BE2C (cell line): ENCODE results near the gene OPCML.

Source experiments
- DNase-seq: peaks from one replicate; pipeline ENCODE4 v3.0.0-alpha.2; 2020
- H3K27me3 ChIP-seq: fragments of 250-450 bp; sonication (Bioruptor Pico); 2 replicates; pipeline ENCODE4 v1.5.1; 2020; ENCODE audit warnings: mild to moderate bottlenecking
- H3K36me3 ChIP-seq: fragments of 250-450 bp; sonication (Bioruptor Pico); 2 replicates; pipeline ENCODE4 v1.5.1; 2020; ENCODE audit warnings: mild to moderate bottlenecking
- H3K4me1 ChIP-seq: fragments of 250-450 bp; sonication (Bioruptor Pico); 2 replicates; pipeline ENCODE4 v1.5.1; 2020
- H3K4me3 ChIP-seq: 2 replicates; pipeline ENCODE4 v1.5.1; 2011; ENCODE audit warnings: low read depth, low read length
- H3K9me3 ChIP-seq: fragments of 250-450 bp; sonication (Bioruptor Pico); 2 replicates; pipeline ENCODE4 v1.5.1; 2020
- TF ChIP-seq, protein P1 (sequence below): IDR thresholded peaks from 2 replicates; pipeline ENCODE4 v1.5.1; 2012; ENCODE audit warnings: mild to moderate bottlenecking, low read depth, low read length

The OPCML gene

DNA sequence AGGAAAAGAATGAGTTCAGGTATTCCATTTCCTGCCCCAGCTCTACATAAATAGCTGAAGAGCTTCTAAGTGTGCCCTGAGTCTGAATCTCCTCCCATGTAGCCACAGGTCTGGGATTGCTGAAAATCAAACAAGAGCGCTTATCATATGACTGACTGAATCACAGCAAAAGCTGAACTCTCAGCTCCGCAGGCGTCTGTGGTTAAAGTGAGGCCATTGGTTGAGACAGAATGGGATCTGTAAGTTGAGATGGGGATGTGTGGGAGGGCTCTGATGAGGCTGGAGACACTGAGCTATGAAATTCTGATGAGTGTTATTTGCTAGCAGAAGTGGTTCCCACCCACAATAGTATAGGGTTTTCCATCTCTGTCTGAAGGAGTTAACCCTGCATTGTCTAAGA lies 637.0 kb downstream of the OPCML start:
- DNase-seq, result no peak
- Histone ChIP-seq H3K9me3 (no peaks in the 10 kb centered on the region), H3K27me3 (no peaks in the 10 kb centered on the region), H3K36me3 (no peaks in the 10 kb centered on the region), H3K4me3 (no peak overlapping the region), H3K4me1 (no peaks in the 10 kb centered on the region)
- TF ChIP-seq, protein P1, sequence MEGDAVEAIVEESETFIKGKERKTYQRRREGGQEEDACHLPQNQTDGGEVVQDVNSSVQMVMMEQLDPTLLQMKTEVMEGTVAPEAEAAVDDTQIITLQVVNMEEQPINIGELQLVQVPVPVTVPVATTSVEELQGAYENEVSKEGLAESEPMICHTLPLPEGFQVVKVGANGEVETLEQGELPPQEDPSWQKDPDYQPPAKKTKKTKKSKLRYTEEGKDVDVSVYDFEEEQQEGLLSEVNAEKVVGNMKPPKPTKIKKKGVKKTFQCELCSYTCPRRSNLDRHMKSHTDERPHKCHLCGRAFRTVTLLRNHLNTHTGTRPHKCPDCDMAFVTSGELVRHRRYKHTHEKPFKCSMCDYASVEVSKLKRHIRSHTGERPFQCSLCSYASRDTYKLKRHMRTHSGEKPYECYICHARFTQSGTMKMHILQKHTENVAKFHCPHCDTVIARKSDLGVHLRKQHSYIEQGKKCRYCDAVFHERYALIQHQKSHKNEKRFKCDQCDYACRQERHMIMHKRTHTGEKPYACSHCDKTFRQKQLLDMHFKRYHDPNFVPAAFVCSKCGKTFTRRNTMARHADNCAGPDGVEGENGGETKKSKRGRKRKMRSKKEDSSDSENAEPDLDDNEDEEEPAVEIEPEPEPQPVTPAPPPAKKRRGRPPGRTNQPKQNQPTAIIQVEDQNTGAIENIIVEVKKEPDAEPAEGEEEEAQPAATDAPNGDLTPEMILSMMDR, result no peak

DNA sequence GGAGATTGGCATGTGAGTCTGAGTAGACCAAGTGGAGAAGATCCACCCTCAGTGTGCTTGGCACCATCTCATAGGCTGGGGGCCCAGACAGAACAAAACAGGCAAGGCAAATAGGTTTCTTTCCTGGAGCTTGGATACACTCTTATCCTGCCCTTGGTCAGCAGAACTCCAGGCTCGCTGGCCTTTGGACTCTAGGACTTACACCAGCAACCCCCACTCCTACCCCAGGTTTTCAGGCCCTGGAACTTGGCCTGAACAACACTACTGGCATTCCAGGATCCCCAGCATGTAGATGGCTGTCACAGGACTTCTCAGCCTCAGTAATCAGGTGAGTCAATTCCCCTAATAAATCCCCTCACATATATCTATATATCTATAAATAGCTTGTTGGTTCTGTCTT lies 637.7 kb downstream of the OPCML start:
- TF ChIP-seq, protein P1, result no peak
- no peaks in the 10 kb centered on the region for H3K4me1 ChIP-seq
- H3K36me3 ChIP-seq, result no peaks in the 10 kb centered on the region
- DNase-seq, result no peak
- no peaks in the 10 kb centered on the region for H3K9me3 ChIP-seq
- H3K27me3 ChIP-seq, result no peaks in the 10 kb centered on the region
- no peak overlapping the region for H3K4me3 ChIP-seq

DNA sequence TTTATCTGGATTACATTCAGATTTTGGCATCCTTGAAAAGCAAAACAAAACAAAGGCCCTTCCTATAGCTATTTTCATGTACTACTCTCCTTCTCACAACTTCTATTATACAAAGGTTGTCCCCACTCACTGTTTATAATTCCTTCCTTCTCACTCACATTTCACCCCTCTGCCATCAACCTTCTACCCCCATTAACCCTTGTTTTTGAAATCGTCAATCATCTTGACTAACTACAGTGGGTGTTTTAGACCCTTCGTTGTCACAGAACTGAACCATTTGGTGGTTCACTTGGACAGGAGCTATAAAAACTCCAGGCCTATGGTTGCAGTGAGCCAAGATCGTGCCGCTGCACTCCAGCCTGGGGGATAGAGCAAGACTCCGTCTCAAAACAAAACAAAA lies 639.4 kb downstream of the OPCML start:
- no peak for DNase-seq
- TF ChIP-seq, protein P1, result no peak

DNA sequence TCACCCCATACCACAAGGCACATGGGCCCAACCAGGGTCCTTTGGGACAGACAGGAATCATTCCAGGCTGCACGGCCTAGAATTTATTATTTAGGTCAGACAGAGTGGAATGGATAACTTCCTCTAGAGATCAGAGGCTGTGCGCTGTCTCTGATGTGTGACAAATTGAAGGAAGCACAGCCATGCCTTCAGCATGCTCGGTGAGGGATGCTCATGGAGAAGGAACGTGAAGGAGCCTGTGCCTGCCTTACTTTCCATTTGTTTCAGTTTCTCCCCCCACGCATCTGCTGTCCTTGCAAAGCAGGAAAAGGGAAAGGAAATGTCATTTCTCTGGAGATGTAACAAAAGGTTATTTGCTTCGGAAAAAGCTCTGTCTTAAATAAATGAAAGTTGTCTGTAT lies 644.1 kb downstream of the OPCML start:
- no peaks in the 10 kb centered on the region for H3K36me3 ChIP-seq
- DNase-seq, result no peak
- TF ChIP-seq, protein P1, result no peak
- H3K27me3 ChIP-seq, result no peaks in the 10 kb centered on the region
- no peak overlapping the region for H3K4me3 ChIP-seq
- H3K4me1 ChIP-seq, result no peaks in the 10 kb centered on the region
- H3K9me3 ChIP-seq, result no peaks in the 10 kb centered on the region; the same call in 1 of the 2 replicates

More for the DNA sequence above, 639.4 kb downstream of the OPCML start:
- no peaks in the 10 kb centered on the region for H3K36me3 ChIP-seq
- no peaks in the 10 kb centered on the region for H3K9me3 ChIP-seq
- no peak overlapping the region for H3K4me3 ChIP-seq
- H3K27me3 ChIP-seq, result no peaks in the 10 kb centered on the region
- no peaks in the 10 kb centered on the region for H3K4me1 ChIP-seq

DNA sequence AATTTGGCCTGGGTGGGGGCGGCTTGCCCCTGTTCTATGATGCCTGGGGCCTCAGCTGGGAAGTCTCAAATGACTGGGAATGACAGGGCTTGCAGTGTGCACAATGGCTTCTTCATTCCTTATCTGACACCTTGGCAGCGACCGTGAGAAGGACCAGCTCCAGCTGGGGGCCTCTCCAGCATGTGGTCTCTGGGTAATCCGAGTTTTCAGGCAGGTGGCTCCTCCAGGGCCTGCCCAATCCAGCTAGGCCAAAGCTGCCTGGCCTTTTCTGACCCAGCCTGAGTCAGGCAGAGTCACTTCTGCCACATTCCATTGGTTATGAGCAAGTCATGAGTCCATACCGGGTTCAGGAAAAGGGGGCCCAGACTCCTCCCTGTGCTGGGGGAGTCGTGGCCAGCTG lies 646.0 kb downstream of the OPCML start:
- Histone ChIP-seq H3K27me3 (no peaks in the 10 kb centered on the region), H3K9me3 (no peaks in the 10 kb centered on the region; the same call in none of the 2 replicates), H3K4me1 (no peaks in the 10 kb centered on the region), H3K4me3 (no peak overlapping the region), H3K36me3 (no peaks in the 10 kb centered on the region)
- no peak for DNase-seq
- TF ChIP-seq, protein P1, result no peak

DNA sequence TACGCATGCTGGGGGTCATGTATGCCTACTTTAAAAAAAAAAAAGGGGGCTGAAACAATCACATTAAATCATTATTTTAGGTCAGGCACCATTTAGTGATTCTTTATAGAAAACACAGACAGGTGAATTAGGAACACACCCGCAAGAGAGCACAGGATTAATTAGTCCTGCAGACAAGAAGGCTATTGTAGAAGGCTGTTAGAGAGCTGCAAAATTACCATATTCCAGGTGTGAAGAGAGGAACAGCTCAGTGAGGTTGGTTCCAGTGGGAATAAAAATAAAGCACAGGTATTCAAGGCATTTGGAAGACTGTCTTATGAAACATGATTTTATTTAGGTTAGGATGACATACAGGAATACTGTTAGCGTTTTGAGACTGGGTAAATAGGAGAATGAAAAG lies 649.1 kb downstream of the OPCML start:
- TF ChIP-seq, protein P1, result no peak
- no peaks in the 10 kb centered on the region for H3K4me1 ChIP-seq
- H3K36me3 ChIP-seq, result no peaks in the 10 kb centered on the region
- no peaks in the 10 kb centered on the region for H3K27me3 ChIP-seq
- H3K9me3 ChIP-seq, result no peaks in the 10 kb centered on the region; the same call in none of the 2 replicates
- no peak overlapping the region for H3K4me3 ChIP-seq
- no peak for DNase-seq
